Measurements from ENCODE around the gene ATP11A.
"Not testable (repeated sequence)": the region's sequence is repeated elsewhere in the genome, so short reads cannot be mapped to it uniquely, and the experiment has no call there.

Gene ATP11A

GRCh38 chr13:112671359-112671758 lies 18.5 kb upstream of the ATP11A start:
- no peak for DNase-seq

GRCh38 chr13:112672651-112673284 lies 17.1 kb upstream of the ATP11A start:
- no peak for DNase-seq

GRCh38 chr13:112674412-112675365 lies 15.1 kb upstream of the ATP11A start:
- no peak for DNase-seq

- DNase-seq = no peak
Measured at GRCh38 chr13:112675366-112675756, 14.5 kb upstream of the ATP11A start.

- not testable (repeated sequence) for DNase-seq
Measured at GRCh38 chr13:112677421-112677962, 12.3 kb upstream of the ATP11A start.

GRCh38 chr13:112679381-112679780 lies 10.5 kb upstream of the ATP11A start:
- DNase-seq = no peak

- no peak for DNase-seq
Measured at GRCh38 chr13:112679932-112680677, 9.7 kb upstream of the ATP11A start.

- no peak for DNase-seq
Measured at GRCh38 chr13:112680741-112681360, 9.0 kb upstream of the ATP11A start.

- DNase-seq = no peak
Measured at GRCh38 chr13:112683581-112683980, 6.3 kb upstream of the ATP11A start.

GRCh38 chr13:112684071-112684845 lies 5.6 kb upstream of the ATP11A start:
- no peak for DNase-seq

GRCh38 chr13:112685189-112685805 lies 4.5 kb upstream of the ATP11A start:
- not testable (repeated sequence) for DNase-seq

GRCh38 chr13:112685896-112686295 lies 3.9 kb upstream of the ATP11A start:
- no peak for DNase-seq

- no peak for DNase-seq
Measured at GRCh38 chr13:112686364-112686763, 3.5 kb upstream of the ATP11A start.

- no peak for DNase-seq
Measured at GRCh38 chr13:112686987-112687386, 2.9 kb upstream of the ATP11A start.

GRCh38 chr13:112687836-112688559 lies 1.8 kb upstream of the ATP11A start:
- no peak for DNase-seq

- no peak for DNase-seq
Measured at GRCh38 chr13:112688560-112689302, 1.1 kb upstream of the ATP11A start.

- DNase-seq = no peak
Measured at GRCh38 chr13:112690283-112690929, 568 bp downstream of the ATP11A start.

GRCh38 chr13:112692104-112692503 lies 2.3 kb downstream of the ATP11A start:
- DNase-seq = no peak

GRCh38 chr13:112692586-112692985 lies 2.7 kb downstream of the ATP11A start:
- DNase-seq = no peak
